Sciatic nerve (tissue), 2 donors: ENCODE results near the gene PSMB1. TPM values are rescaled to one million over a fixed set of nuclear protein-coding genes. Genes with fewer than 3 reads are reported as not detected.
A peak's percentile ranks its signal among the peaks of the same experiment; 100 is the strongest.

Experiments
- ATAC-seq: fragments of 200-7000 bp; cut with Tn5 transposase; one replicate; pipeline ENCODE4 v1.9.1; 2020; ENCODE audit warnings: mild to moderate bottlenecking, moderate library complexity
- DNase-seq: peaks from one replicate; pipeline ENCODE4 v3.0.0-alpha.2; 2020; ENCODE audit warnings: low spot score
- intact Hi-C: fragments of 100-400 bp; cut with DNase I; formaldehyde crosslinking; loops from one replicate; pipeline ENCODE4 v1.14.2; 2022
- total RNA-seq: library from RNA; stranded (reverse); fragmentation: NEBNext Ultra II Directional; extraction: Animal tissue kit (Norgen Biotek cat#: 25700); gene quantifications from one replicate; pipeline ENCODE4 v1.2.1, GENCODE V29; 2021
- donor health status: DM: no; HTN: no; CAD: no.
- donor health status: DM: no; HTN: no; CAD: no.

The PSMB1 gene
- total RNA-seq = 108 TPM

DNA sequence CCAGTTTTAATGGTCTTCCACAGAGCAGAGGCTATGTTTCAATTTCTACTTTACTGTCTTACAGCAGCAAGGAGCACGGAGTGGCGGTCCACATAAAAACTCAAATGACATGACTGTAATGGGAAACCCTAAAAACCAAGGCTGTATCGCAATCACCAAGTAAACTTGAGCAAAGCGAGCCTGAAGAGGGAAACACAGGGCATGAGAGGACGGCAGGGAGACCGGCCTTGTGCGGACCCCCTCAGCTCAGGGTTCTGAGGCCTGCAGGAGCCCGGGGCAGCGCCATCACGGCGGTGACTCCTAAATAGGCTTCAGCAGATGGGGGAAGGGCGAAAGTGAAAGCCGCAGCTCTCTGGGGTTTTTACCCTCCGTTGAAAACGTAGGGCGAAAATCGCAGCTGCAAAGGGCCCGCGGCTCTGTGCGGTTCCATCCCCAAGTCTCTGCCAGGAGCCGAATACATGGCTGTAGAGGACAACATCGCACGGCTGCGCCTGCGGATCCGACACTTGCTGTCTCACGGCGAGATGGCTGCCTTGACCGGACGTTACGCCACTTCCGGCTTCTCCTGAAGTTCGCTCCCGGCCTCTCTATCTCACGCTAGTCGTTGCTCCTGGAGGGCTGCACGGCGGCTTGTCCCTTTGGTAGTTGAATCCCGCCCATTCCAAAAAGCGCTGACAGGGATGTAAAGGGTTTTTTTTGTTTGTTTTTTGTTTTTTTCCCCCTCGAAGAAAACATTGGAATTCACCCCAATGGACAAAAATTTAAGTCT, at the start of gene PSMB1:
TSS of gene PSMB1 (minus strand) at position 543 of the 769 bp plus-strand sequence. CDS start at position 478, 65 bp downstream.
- intact Hi-C loops = no loop called here
- ATAC-seq (peak; percentile 95), DNase-seq (peak; percentile 95)

DNA sequence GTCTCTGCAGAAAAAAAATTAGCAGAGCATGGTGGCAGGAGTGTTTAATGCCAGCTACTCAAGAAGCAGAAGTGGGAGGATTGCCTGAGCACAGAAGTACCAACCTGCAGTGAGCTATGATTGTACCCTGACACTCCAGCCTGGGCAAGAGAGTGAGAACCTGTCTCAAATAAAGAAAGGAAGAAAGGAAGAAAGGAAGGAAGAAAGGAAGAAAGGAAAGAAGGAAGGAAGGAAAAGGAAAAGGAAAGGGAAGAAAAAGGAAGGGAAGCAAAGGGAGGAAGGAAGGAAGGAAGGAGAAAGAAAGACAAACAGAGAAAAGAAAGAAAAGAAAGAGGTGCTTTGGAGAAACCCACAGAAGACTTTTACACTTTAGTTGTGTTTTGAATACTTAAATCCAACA, 44.2 kb upstream of the PSMB1 start:
- DNase-seq (no peak), ATAC-seq (no peak)
- intact Hi-C loops = no loop called here

DNA sequence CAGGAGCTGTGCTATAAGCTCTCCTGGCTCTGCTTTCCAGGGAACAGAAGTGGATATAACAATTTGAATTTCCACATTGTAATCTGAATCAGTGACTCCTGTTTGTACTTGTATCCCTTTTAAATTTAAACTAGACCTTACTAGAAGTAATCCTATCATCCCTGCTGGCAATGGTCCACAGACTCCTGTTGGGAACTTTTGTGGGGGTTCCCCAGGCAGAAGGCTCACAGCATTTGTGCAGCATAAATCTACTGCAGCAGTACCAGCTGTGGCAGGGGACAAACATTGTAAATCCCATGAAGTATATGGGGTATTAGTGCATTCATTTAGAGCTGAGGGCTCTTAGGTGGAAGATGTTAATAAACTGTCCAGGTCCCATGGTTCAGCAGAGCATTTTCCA, 43.3 kb upstream of the PSMB1 start:
- DNase-seq = no peak
- intact Hi-C loops = no loop called here
- ATAC-seq = no peak

DNA sequence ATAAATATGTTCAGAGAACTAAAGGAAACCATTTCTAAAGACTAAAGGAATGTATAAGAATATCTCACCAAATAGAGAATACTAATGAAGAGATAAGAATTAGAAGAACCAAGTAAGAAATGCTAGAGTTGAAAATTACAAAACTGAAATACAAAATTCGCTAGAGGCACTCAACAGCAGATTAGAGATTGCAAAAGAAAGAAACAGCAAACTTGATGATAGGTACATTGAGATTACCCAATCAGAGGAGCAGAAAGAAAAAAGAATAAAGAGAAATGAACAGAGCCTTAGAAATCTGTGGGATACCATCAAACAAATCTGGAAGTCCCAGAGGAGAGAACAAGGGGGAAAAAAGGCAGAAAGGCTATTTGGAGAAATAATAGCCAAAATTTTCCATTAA, 37.6 kb upstream of the PSMB1 start:
- ATAC-seq (no peak), DNase-seq (no peak)
- intact Hi-C loops = no loop called here

DNA sequence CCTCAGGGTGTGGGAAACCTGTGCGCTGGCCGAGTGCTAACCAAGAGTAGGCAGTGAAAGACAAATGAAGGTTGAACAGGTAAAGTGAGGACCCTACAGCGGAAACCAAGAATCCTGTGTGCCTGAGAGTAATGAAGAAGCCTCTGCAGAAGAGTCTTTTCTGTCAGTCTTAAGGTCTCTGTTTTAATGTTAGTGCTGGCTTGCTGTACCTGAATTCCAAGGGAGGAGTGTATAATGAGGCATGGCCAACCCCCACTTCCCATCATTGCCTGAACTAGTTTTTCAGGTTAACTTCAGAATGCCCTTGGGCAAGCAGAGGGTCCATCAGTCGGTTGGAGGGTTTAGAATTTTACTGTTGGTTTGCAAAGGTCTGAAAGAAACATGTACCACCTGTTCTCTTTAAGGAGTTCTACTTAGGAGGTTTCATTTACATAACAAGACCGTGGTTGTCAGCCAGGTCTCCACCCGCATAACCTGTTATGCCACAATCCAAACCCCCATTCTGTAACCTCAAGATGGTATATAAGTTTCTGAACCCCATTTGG, 31.9 kb upstream of the PSMB1 start:
- peak; percentile 3 for ATAC-seq
- no peak for DNase-seq
- intact Hi-C loops = no loop called here

DNA sequence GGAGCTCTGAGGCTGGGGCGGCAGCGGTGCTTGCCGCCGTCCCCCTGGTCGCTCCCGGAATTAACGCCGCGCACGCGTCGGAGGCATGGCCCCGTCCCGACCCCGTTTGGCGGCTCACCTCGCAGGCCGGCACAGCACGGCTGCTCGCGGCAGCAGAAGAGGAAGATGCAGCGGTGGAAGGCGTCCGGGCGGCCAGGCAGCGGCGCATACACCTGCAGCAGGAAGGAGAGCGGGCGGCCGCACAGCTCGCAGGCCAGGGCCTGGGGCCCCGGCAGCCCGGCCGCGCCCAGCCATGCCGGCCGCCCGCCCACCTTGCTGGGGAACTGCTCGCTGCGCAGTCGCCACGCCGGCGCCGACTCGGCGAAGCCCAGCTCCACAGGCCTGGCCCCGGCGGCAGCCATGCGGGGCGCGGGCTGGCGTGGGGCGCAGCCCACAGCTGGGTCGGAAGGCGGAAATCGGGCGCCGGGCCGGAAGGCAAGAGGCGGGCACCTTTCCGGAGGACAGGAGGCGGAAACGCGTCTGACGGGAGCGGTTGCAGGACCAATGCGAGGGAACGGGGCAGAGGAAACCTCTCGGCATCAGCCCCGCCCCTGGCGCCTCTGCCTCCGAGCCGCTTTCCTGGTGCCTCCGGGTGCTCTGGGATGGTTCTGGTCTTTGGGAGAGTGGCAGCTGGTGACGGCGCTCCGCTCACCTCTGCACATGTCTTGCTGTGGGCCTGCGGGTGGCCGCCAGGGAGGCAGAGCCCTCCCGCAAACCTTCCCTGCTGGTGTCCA, 31.3 kb upstream of the PSMB1 start, which contains the start of gene PDCD2:
TSS of gene PDCD2 (minus strand) at position 457 of the 773 bp plus-strand sequence. CDS start at position 401, 56 bp downstream.
- peak; percentile 93 for DNase-seq
- peak; percentile 99 for ATAC-seq
- intact Hi-C loops = no loop called here

DNA sequence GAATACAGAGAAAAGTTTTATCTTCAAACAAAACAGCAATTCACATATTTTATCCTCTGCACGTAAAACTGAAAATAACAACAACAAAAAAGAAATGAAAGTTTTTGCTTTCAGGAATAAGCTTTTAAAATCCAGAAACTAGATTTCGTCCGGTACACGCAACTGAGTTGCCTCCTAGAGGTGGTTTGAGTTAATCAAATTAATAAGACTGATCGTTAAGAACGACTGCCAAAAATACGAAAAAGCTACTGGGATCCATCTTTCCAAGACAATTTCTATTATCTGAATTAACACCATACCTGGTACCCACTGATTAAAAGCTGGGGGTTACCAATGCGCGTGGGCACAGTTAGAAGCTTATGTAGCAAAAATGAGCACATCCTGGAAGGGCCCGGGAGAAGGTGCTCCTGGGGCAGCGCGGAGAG, 30.7 kb upstream of the PSMB1 start:
- DNase-seq = no peak
- ATAC-seq = no peak
- intact Hi-C loops = no loop called here

DNA sequence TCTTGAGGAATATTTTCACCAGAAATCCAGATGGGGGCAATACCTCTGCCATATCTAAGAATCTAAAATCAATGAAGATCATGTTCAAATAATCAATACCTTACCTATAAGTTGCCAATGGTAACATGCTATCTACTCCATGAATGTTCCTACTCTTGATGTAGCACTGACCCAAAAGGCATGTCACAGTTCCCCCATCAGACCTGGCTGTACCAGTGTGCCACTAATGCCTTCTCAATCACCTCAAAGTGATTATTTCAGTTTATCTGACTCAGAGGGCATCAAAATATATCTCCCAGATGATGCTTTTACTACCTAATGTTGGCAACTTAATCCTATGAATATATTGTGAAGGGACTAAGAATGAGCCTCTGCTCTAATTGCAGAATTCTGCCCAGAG, 25.8 kb upstream of the PSMB1 start:
- no peak for ATAC-seq
- no peak for DNase-seq

DNA sequence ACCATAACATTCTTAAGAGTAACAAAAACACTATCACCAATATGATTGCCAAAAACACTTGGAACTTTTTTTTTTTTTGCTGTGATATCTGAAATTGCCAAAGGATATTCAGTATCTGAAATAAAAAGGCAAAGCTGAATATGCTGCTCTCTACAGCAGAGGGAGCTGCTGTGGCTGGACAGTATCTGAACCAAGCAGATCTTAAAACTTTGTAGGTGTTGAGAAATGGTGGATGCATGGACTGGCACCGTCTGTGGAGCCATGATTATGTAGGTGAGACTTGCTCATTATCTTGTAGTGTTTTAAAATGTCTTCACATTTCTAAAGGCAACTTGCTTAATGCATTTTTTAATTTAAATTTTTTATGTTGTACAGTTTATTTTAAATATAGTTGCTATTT, 22.1 kb upstream of the PSMB1 start:
- no peak for ATAC-seq
- intact Hi-C loops = no loop called here
- DNase-seq = no peak

More for the DNA sequence above, 25.8 kb upstream of the PSMB1 start:
- intact Hi-C loops = no loop called here

DNA sequence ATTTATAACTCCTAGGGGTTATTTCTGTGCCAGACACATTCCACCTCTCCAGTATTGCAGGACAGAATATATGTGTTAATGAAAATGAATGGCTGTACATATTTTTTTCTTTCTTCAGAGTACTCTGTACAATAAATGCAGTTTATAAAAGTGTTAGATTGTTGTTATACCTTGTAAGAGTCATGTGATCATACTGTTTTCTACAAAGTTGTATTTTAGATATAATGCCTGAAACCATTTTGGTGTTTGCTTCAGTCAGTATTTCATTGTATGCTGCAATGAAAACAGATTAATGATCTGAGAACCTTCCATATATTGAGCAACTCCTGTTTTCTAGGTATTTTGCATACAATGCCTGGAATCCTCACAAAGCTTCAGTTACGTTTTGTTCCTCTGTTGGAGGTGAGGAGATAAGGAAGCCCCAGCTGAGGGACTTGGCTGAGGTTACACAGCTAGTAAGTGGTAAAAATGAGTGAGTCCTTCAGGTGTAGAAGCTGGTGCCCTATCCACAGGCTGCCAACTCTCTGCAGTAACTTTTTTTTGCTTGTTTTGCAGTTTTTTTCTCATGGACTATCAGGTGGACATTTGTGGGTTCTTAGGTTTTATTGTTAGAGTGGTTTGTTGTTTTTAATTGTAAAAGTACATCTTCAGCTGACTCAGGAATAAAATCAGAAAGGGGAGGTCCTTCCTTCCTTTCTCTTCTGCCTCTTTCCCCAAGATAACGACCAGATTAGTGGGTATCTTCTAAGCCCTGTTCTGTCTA, 19.8 kb upstream of the PSMB1 start:
- ATAC-seq = no peak
- intact Hi-C loops = no loop called here
- no peak for DNase-seq

DNA sequence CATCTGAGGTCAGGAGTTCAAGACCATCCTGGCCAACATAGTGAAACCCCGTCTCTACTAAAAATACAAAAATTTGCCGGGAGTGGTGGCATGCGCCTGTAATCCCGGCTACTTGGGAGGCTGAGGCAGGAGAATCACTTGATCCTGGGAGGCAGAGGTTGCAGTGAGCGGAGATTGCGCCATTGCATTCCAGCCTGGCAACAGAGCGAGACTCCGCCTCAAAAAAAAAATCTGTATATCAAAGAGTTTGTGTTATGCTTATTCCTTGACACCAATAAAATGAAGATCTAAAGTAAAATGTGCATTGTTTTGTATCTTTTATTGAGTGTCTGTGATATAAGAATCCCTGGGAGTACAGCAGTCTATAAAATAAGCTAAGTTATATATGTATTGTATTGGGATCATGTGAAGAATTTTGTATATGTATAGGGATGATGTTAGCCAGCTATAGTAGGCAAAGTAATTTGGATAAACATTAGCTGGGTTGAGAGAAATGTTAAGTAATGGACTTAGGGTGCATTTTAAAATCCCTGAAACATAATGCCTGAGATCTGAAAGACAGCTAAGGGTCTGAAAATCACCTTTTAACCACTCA, 11.9 kb upstream of the PSMB1 start:
- ATAC-seq (no peak), DNase-seq (no peak)
- intact Hi-C loops = no loop called here

DNA sequence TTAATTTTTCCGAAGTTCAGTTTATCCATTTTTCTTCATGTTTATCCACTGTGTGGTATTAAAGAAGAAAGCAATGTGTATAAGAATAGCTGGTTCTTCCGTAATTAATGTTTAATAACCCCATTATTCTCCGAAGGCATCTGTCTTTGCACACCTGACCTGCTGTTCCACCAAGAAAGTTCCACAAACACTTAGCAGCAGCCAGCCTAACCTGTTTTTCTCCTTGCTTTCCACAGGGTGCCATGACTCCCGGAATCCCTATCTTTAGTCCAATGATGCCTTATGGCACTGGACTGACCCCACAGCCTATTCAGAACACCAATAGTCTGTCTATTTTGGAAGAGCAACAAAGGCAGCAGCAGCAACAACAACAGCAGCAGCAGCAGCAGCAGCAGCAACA, 8.4 kb upstream of the PSMB1 start:
- no peak for ATAC-seq
- no peak for DNase-seq
- intact Hi-C loops = no loop called here

DNA sequence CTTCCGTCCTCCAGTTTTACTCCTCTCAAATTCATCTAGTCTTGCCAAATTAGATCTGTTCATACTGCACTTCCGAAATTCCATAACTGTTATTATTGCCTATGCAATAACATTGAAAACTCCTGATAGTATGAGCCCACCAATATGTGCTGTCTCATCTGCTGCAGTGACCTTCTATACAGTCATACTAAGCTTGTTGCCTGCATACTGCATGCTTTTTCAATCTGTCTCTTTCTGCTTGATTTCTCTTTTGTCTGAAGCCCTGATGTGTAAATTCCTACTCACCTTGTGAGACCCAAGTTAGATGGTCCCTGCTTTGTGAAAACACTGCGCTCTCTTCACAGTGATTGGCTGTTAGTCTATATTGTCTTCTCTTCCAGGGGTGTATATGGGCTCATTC, 2.2 kb upstream of the PSMB1 start:
- ATAC-seq = no peak
- DNase-seq = no peak
- intact Hi-C loops = no loop called here

DNA sequence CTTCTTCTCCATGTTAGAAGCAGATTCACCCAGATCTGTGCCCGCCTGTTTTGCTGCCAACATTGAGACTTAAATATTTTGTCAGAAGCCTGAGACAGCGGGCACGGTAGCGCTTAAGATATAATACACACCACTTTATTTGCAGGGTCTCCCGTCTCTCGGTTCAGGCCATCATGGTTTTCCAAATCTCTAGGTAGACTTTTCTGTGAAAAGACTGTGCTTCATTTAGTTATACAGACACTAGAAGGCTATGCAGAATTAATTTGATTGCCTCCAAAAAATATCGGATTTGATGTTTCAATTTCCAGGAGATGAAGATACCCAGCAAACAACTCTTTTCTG, 1.7 kb upstream of the PSMB1 start:
- ATAC-seq = no peak
- intact Hi-C loops = no loop called here
- no peak for DNase-seq

DNA sequence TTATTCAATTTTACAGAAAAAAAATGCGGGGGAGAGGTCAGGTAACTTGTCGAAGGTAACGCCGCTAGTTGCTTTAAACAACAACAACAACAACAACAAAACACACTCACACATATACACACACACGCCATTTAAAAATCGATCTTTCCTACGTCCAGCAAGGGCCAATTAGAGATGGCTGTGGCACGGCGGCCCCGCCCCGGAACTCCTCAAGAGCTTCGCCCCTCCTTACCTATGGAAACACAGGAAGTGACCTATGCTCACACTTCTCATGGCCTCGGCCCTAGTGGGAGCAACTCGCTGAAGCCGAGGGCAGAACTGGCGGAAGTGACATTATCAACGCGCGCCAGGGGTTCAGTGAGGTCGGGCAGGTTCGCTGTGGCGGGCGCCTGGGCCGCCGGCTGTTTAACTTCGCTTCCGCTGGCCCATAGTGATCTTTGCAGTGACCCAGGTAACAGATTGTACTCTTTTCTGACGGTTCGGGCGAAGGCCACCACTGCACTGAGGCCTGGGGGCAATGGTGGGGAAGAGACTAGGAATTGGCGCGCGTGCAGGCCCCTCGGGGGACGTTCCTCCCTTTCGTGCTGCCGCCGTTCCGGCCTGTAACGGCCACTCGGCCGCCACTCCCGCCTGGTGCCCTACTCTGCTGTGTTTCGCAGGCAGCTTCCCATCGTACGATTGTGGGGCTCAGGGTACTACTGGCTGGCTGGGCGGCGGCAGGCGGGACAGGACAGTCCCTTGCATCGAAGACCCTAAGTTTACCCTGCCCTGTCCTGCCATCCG, 1.1 kb upstream of the PSMB1 start, which contains the start of gene TBP:
TSS of gene TBP (plus strand) at position 357 of the 783 bp plus-strand sequence. CDS start 2,661 bp downstream, outside the sequence.
- peak; percentile 99 for ATAC-seq
- DNase-seq = peak; percentile 98
- intact Hi-C loops = no loop called here

DNA sequence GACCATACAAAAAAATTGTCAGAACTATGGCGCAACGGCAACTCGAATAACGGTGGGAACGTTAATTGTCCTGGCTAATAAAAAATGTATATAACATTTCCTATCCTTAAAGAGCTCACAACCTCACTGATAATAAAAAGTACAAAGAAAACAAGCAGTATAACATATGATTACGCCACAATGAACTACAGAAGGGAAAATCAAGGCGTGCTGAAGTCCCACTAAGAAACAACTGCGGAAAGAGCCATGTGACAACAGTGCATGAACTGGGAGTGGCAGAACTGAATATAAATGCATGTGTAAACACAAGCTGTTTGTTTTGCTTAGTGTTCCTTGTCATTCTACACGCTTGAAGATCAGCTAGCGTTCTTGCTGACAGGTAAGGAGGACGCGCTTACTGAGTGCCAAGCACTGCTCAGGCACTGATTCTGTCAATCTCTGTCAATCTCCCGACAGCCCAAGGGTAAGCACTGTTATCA, 466 bp upstream of the PSMB1 start:
- no peak for DNase-seq
- ATAC-seq = peak; percentile 61
- intact Hi-C loops = no loop called here

DNA sequence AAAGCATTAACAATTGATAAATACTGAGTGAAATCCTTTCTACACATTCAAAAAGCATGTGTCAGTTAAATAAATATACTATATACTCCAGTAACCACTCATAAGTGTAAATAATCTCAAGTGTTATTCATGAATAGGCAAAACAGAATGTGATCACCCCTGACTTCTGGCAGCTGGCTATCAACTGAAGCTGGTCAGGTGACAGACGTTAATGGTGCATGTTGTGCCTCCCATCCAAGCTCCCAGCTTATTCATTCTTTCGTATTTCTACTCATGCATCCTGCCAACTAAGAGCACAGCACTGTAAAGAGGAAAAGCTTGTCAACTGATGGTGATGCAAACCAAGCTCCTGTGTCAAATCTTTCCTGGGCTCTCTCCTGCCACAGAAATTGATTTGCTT, 7.7 kb downstream of the PSMB1 start:
- DNase-seq (no peak), ATAC-seq (no peak)
- intact Hi-C loops = no loop called here
